Chondrocyte (in vitro differentiated cells): ENCODE results near the gene ZNF8. TPM values are rescaled to one million over a fixed set of nuclear protein-coding genes. Genes with fewer than 3 reads are reported as not detected.
"Not testable (repeated sequence)": the region's sequence is repeated elsewhere in the genome, so short reads cannot be mapped to it uniquely, and the experiment has no call there.

ENCODE experiments used
- DNase-seq: peaks from one replicate; pipeline ENCODE4 v3.0.0; 2021; ENCODE audit warnings: mixed read lengths, low spot score
- H3K27ac Mint-ChIP-seq: one replicate; pipeline ENCODE4 v1.8.0; 2021; ENCODE audit warnings: mild to moderate bottlenecking, moderate library complexity, mixed read lengths; ENCODE audit not compliant: unreplicated experiment
- H3K27me3 Mint-ChIP-seq: 2 replicates; pipeline ENCODE4 v1.8.0; 2021; ENCODE audit warnings: low read depth, mixed read lengths
- H3K36me3 Mint-ChIP-seq: 2 replicates; pipeline ENCODE4 v1.8.0; 2021; ENCODE audit warnings: low read depth, mixed read lengths
- H3K4me1 Mint-ChIP-seq: 2 replicates; pipeline ENCODE4 v1.8.0; 2021; ENCODE audit warnings: low read depth, mild to moderate bottlenecking, mixed read lengths
- H3K4me3 Mint-ChIP-seq: one replicate; pipeline ENCODE4 v1.8.0; 2021; ENCODE audit warnings: mild to moderate bottlenecking, moderate library complexity, mixed read lengths; ENCODE audit not compliant: unreplicated experiment
- H3K9me3 Mint-ChIP-seq: 2 replicates; pipeline ENCODE4 v1.8.0; 2021; ENCODE audit warnings: low read depth, mixed read lengths
- CTCF ChIP-seq: fragments of 200-600 bp; sonication (generic); IDR thresholded peaks from 2 replicates; pipeline ENCODE4 v1.5.0; 2021; ENCODE audit warnings: antibody characterized with exemption, mild to moderate bottlenecking, moderate library complexity
- total RNA-seq: library from RNA; stranded (reverse); gene quantifications from 3 replicates; pipeline ENCODE4 v1.2.1, GENCODE V29; 2021

ZNF8 gene
- total RNA-seq, 1 donor from 2014 or later: 8.1 TPM

GRCh38 chr19:58305065-58305931, 26.5 kb downstream of the ZNF8 start, which contains the start of gene ERVK3-1:
Gene ERVK3-1, plus strand, starts transcription at chr19:58305377. Its CDS starts 6,792 bp downstream, at chr19:58312169.
- TF ChIP-seq CTCF: peak; percentile 30
- no peaks in the 10 kb centered on the region for H3K27me3 Mint-ChIP-seq
- H3K36me3 Mint-ChIP-seq: peaks cover 25% of the 10 kb centered on the region
- no peaks in the 10 kb centered on the region for H3K9me3 Mint-ChIP-seq
- peak; percentile 98 for DNase-seq
- H3K4me3 Mint-ChIP-seq: peak within 1 kb of the TSS; percentile 94
- H3K27ac Mint-ChIP-seq: peak within 1 kb of the TSS; percentile 99
- H3K4me1 Mint-ChIP-seq: peaks cover 30% of the 10 kb centered on the region

GRCh38 chr19:58305932-58306323, 27.2 kb downstream of the ZNF8 start:
- H3K36me3 Mint-ChIP-seq: peaks cover 21% of the 10 kb centered on the region
- TF ChIP-seq CTCF: no peak
- peak overlapping the region; percentile 99 for H3K27ac Mint-ChIP-seq
- H3K9me3 Mint-ChIP-seq: no peaks in the 10 kb centered on the region
- peaks cover 30% of the 10 kb centered on the region for H3K4me1 Mint-ChIP-seq
- H3K4me3 Mint-ChIP-seq: peak overlapping the region; percentile 94
- no peak for DNase-seq
- H3K27me3 Mint-ChIP-seq: no peaks in the 10 kb centered on the region

- Mint-ChIP-seq H3K9me3 (no peaks in the 10 kb centered on the region), H3K27me3 (no peaks in the 10 kb centered on the region), H3K36me3 (peaks cover 28% of the 10 kb centered on the region), H3K4me1 (peaks cover 30% of the 10 kb centered on the region), H3K4me3 (no peak overlapping the region), H3K27ac (peak overlapping the region; percentile 17)
- DNase-seq: no peak
- TF ChIP-seq CTCF: no peak
Measured at GRCh38 chr19:58307736-58308135, 29.0 kb downstream of the ZNF8 start.

GRCh38 chr19:58310685-58311084, 31.9 kb downstream of the ZNF8 start:
- not testable (repeated sequence) for DNase-seq

More at GRCh38 chr19:58310685-58311084, 31.9 kb downstream of the ZNF8 start:
- not testable (repeated sequence) for H3K27ac Mint-ChIP-seq, H3K9me3 Mint-ChIP-seq, H3K27me3 Mint-ChIP-seq, H3K4me3 Mint-ChIP-seq
- peak; percentile 68 for TF ChIP-seq CTCF
- Mint-ChIP-seq H3K4me1 (peaks cover 16% of the 10 kb centered on the region), H3K36me3 (peaks cover 38% of the 10 kb centered on the region)
